Measurements from ENCODE around the gene MOG.

MOG gene

GRCh38 chr6:29675561-29675960 is 18.7 kb downstream of the MOG start:
- DNase-seq (ENCODE audit: low read depth): no peak
- TF ChIP-seq CTCF (conservative IDR thresholded peaks at IDR 0.05; ENCODE audit: control insufficient read depth, insufficient read depth, low read depth, low read length): no peak
- H3K4me3 ChIP-seq (ENCODE audit: control insufficient read depth, low read depth, low read length): no peak overlapping the region

- DNase-seq (ENCODE audit: low read depth): no peak
- no peak for TF ChIP-seq CTCF (conservative IDR thresholded peaks at IDR 0.05; ENCODE audit: control insufficient read depth, insufficient read depth, low read depth, low read length)
- no peak overlapping the region for H3K4me3 ChIP-seq (ENCODE audit: control insufficient read depth, low read depth, low read length)
Observed at GRCh38 chr6:29676981-29677601, 20.2 kb downstream of the MOG start.

- H3K4me3 ChIP-seq (ENCODE audit: control insufficient read depth, low read depth, low read length): no peak overlapping the region
- no peak for TF ChIP-seq CTCF (conservative IDR thresholded peaks at IDR 0.05; ENCODE audit: control insufficient read depth, insufficient read depth, low read depth, low read length)
- DNase-seq (ENCODE audit: low read depth): no peak
Observed at GRCh38 chr6:29678114-29678513, 21.2 kb downstream of the MOG start.

- TF ChIP-seq CTCF (conservative IDR thresholded peaks at IDR 0.05; ENCODE audit: control insufficient read depth, insufficient read depth, low read depth, low read length): no peak
- DNase-seq (ENCODE audit: low read depth): no peak
- no peak overlapping the region for H3K4me3 ChIP-seq (ENCODE audit: control insufficient read depth, low read depth, low read length)
Observed at GRCh38 chr6:29679962-29680361, 23.1 kb downstream of the MOG start.

GRCh38 chr6:29680416-29680815 is 23.5 kb downstream of the MOG start:
- no peak for TF ChIP-seq CTCF (conservative IDR thresholded peaks at IDR 0.05; ENCODE audit: control insufficient read depth, insufficient read depth, low read depth, low read length)
- no peak overlapping the region for H3K4me3 ChIP-seq (ENCODE audit: control insufficient read depth, low read depth, low read length)
- DNase-seq (ENCODE audit: low read depth): no peak

- H3K4me3 ChIP-seq (ENCODE audit: control insufficient read depth, low read depth, low read length): no peak within 1 kb of the TSS
- DNase-seq (ENCODE audit: low read depth): no peak
- no peak for TF ChIP-seq CTCF (conservative IDR thresholded peaks at IDR 0.05; ENCODE audit: control insufficient read depth, insufficient read depth, low read depth, low read length)
Observed at GRCh38 chr6:29680904-29681303, 24.0 kb downstream of the MOG start, which contains the start of gene ZFP57. TSS of gene ZFP57 (minus strand) at chr6:29681152. CDS start at chr6:29677003, 4,149 bp downstream.

- no peak overlapping the region for H3K4me3 ChIP-seq (ENCODE audit: control insufficient read depth, low read depth, low read length)
- DNase-seq (ENCODE audit: low read depth): no peak
- TF ChIP-seq CTCF (conservative IDR thresholded peaks at IDR 0.05; ENCODE audit: control insufficient read depth, insufficient read depth, low read depth, low read length): no peak
Observed at GRCh38 chr6:29681811-29682210, 24.9 kb downstream of the MOG start.

Data from fibroblast of mammary gland (primary cell).